PC-3 (cell line): ENCODE measurements around the gene S100A8. TPM values are rescaled to one million over a fixed set of nuclear protein-coding genes. Genes with fewer than 3 reads are reported as not detected.

Source experiments
- ATAC-seq: fragments of 200-7000 bp; cut with Tn5 transposase; 2 replicates; pipeline ENCODE4 v1.9.1; 2020; ENCODE audit warnings: mild to moderate bottlenecking, moderate library complexity
- BruUV-seq: library from RNA; stranded (reverse); fragments of 400-500 nt; replicated peaks from 2 replicates; lab custom pipeline; 2021; lab: Mats Ljungman, UMichigan
- CTCF ChIA-PET: fragments of 300-600 bp; sonication (Branson Sonifier 250); formaldehyde crosslinking; loops from one replicate; lab custom pipeline; 2022; ENCODE audit warnings: antibody characterized with exemption; lab: Charles Lee
- POLR2A ChIA-PET: fragments of 300-600 bp; sonication (Branson Sonifier 250); formaldehyde crosslinking; loops from one replicate; lab custom pipeline; 2022; ENCODE audit warnings: antibody characterized with exemption; ENCODE audit not compliant: unreplicated experiment; lab: Charles Lee
- DNase-seq: peaks from one replicate; pipeline ENCODE4 v3.0.0-alpha.2; 2015
- H2AFZ ChIP-seq: fragments of 300-600 bp; sonication (generic); 2 replicates; pipeline ENCODE4 v1.6.0; 2016; ENCODE audit warnings: antibody characterized with exemption, low read length
- H3F3A ChIP-seq: fragments of 300-600 bp; sonication (generic); one replicate; pipeline ENCODE4 v1.6.0; 2017; ENCODE audit warnings: antibody characterized with exemption, low read length, control low read depth, mild to moderate bottlenecking; ENCODE audit not compliant: unreplicated experiment
- H3K27ac ChIP-seq: fragments of 300-600 bp; sonication (generic); 2 replicates; pipeline ENCODE4 v1.5.1; 2016; ENCODE audit warnings: mild to moderate bottlenecking, low read length
- H3K27me3 ChIP-seq: fragments of 300-600 bp; sonication (generic); 2 replicates; pipeline ENCODE4 v1.6.1; 2016; ENCODE audit warnings: low read length, mixed read lengths
- H3K36me3 ChIP-seq: fragments of 300-600 bp; sonication (generic); 2 replicates; pipeline ENCODE4 v1.6.1; 2016; ENCODE audit warnings: low read depth, mixed run types, low read length, mixed read lengths
- H3K4me1 ChIP-seq: fragments of 300-600 bp; sonication (generic); 2 replicates; pipeline ENCODE4 v1.5.1; 2016; ENCODE audit warnings: low read length; ENCODE audit not compliant: insufficient read depth
- H3K4me2 ChIP-seq: fragments of 300-600 bp; sonication (generic); 2 replicates; pipeline ENCODE4 v1.6.0; 2016; ENCODE audit warnings: low read length
- H3K4me3 ChIP-seq: fragments of 300-600 bp; sonication (generic); 2 replicates; pipeline ENCODE4 v1.5.1; 2016; ENCODE audit warnings: mild to moderate bottlenecking, low read length, mixed read lengths
- H3K79me2 ChIP-seq: fragments of 300-600 bp; sonication (generic); 2 replicates; pipeline ENCODE4 v1.6.1; 2017; ENCODE audit warnings: low read length, mixed read lengths
- H3K9ac ChIP-seq: fragments of 300-600 bp; sonication (generic); 2 replicates; pipeline ENCODE4 v1.6.0; 2016; ENCODE audit warnings: mild to moderate bottlenecking, low read length
- H3K9me2 ChIP-seq: fragments of 300-600 bp; sonication (generic); replicated peaks from 2 replicates; pipeline ENCODE4 v1.6.1; 2016; ENCODE audit warnings: mixed run types, low read length, mixed read lengths
- H3K9me3 ChIP-seq: fragments of 300-600 bp; sonication (generic); 2 replicates; pipeline ENCODE4 v1.6.1; 2016; ENCODE audit warnings: low read length, mixed read lengths
- H4K20me1 ChIP-seq: fragments of 300-600 bp; sonication (generic); 2 replicates; pipeline ENCODE4 v1.6.1; 2016; ENCODE audit warnings: low read length, mixed read lengths
- CTCF ChIP-seq: fragments of 300-600 bp; sonication (generic); conservative IDR thresholded peaks from 2 replicates; pipeline ENCODE4 v1.5.1; 2017; ENCODE audit warnings: antibody characterized with exemption, low read depth, mild to moderate bottlenecking, low read length
- EZH2 ChIP-seq: fragments of 300-600 bp; sonication (generic); IDR thresholded peaks from one replicate; pipeline ENCODE4 v1.6.1; 2017; ENCODE audit warnings: antibody characterized with exemption, mild to moderate bottlenecking, low read length; ENCODE audit not compliant: unreplicated experiment
- EZH2phosphoT487 ChIP-seq: fragments of 300-600 bp; sonication (generic); IDR thresholded peaks from 2 replicates; pipeline ENCODE4 v1.6.1; 2018; ENCODE audit warnings: mild to moderate bottlenecking, antibody characterized with exemption, low read length, borderline replicate concordance
- intact Hi-C: fragments of 100-400 bp; cut with micrococcal nuclease; formaldehyde crosslinking; loops from 2 replicates; pipeline ENCODE4 v1.9.0; 2023
- total RNA-seq: library from RNA; depleted of rRNA; stranded (reverse); fragments of >200 nt; gene quantifications from 2 replicates; pipeline ENCODE4 v1.2.3, GENCODE V29; 2014

The S100A8 gene
- total RNA-seq, 1 experiment from 2014 or later: 0.29 TPM

GRCh38 chr1:153363641-153364040 is 27.2 kb downstream of the S100A8 start:
- DNase-seq (no peak), ATAC-seq (no peak)
- Histone ChIP-seq H3K36me3 (no peaks in the 10 kb centered on the region), H3K9ac (no peak overlapping the region), H3K27ac (no peak overlapping the region), H3K4me1 (peaks cover 19% of the 10 kb centered on the region), H3K27me3 (no peaks in the 10 kb centered on the region), H3K79me2 (no peaks in the 10 kb centered on the region), H3F3A (no peaks in the 10 kb centered on the region), H3K9me3 (no peaks in the 10 kb centered on the region), H3K9me2 (no peaks in the 10 kb centered on the region), H2AFZ (no peak overlapping the region), H3K4me2 (no peak overlapping the region), H3K4me3 (no peak overlapping the region), H4K20me1 (no peaks in the 10 kb centered on the region)
- ChIA-PET POLR2A (no interaction called here), CTCF (no interaction called here)
- BruUV-seq: no TSS peak
- TF ChIP-seq CTCF: no peak
- TF ChIP-seq EZH2phosphoT487: no peak
- TF ChIP-seq EZH2: no peak
- intact Hi-C loops: no loop called here

GRCh38 chr1:153362187-153362775 is 28.6 kb downstream of the S100A8 start:
- H3K79me2 ChIP-seq: no peaks in the 10 kb centered on the region
- H3K4me2 ChIP-seq: no peak overlapping the region
- no peaks in the 10 kb centered on the region for H3K9me3 ChIP-seq
- no peak overlapping the region for H2AFZ ChIP-seq
- intact Hi-C loops: no loop called here
- no peaks in the 10 kb centered on the region for H3K27me3 ChIP-seq
- BruUV-seq: no TSS peak
- DNase-seq (no peak), ATAC-seq (no peak)
- H3K36me3 ChIP-seq: no peaks in the 10 kb centered on the region
- H3K9ac ChIP-seq: no peak overlapping the region
- peaks cover under 1% of the 10 kb centered on the region for H3F3A ChIP-seq
- no peak overlapping the region for H3K27ac ChIP-seq
- no peak overlapping the region for H3K4me3 ChIP-seq
- ChIA-PET POLR2A (interaction anchor here (0.6 kb wide), 2 partner anchors 136 to 173 kb away, joined by 3 read pairs; partner anchors contain the start of gene S100A6), CTCF (no interaction called here)
- no peak for TF ChIP-seq CTCF
- no peak for TF ChIP-seq EZH2
- TF ChIP-seq EZH2phosphoT487: no peak
- no peaks in the 10 kb centered on the region for H3K9me2 ChIP-seq
- no peaks in the 10 kb centered on the region for H4K20me1 ChIP-seq
- peaks cover 33% of the 10 kb centered on the region for H3K4me1 ChIP-seq

- peaks cover 40% of the 10 kb centered on the region for H3K4me1 ChIP-seq
- CTCF ChIA-PET: no interaction called here
- BruUV-seq: no TSS peak
These were observed 29.3 kb downstream of the S100A8 start for GRCh38 chr1:153361480-153362109.

More at GRCh38 chr1:153361480-153362109, 29.3 kb downstream of the S100A8 start:
- Histone ChIP-seq H2AFZ (no peak overlapping the region), H3K9ac (no peak overlapping the region), H4K20me1 (no peaks in the 10 kb centered on the region), H3K4me2 (no peak overlapping the region), H3K36me3 (no peaks in the 10 kb centered on the region), H3K9me2 (no peaks in the 10 kb centered on the region), H3K79me2 (no peaks in the 10 kb centered on the region), H3K27ac (no peak overlapping the region), H3K27me3 (no peaks in the 10 kb centered on the region), H3F3A (peaks cover 4% of the 10 kb centered on the region), H3K4me3 (no peak overlapping the region), H3K9me3 (no peaks in the 10 kb centered on the region)
- ATAC-seq (no peak), DNase-seq (no peak)
- TF ChIP-seq CTCF (no peak), EZH2 (no peak), EZH2phosphoT487 (no peak)
- POLR2A ChIA-PET: interaction anchor here (0.6 kb wide), 1 partner anchor 174 kb away, joined by 3 read pairs; the partner anchor contains the start of gene S100A6
- intact Hi-C loops: no loop called here
